GM18507 (cell line): ENCODE results near the gene USP24.

Source experiments
- DNase-seq: peaks from one replicate; pipeline ENCODE4 v3.0.0; 2011; ENCODE audit warnings: low read depth; ENCODE audit not compliant: insufficient read length; ENCODE audit errors: extremely low spot score
- FAIRE-seq: peaks from 2 replicates; lab custom pipeline; 2011; peaks lifted over from hg19 to GRCh38; lab: Jason Lieb, UNC

The USP24 gene

GRCh38 chr1:55060133-55060999 is 154.8 kb downstream of the USP24 start:
- no peak for FAIRE-seq
- DNase-seq = no peak

GRCh38 chr1:55059302-55060132 is 155.6 kb downstream of the USP24 start:
- DNase-seq = no peak
- no peak for FAIRE-seq

GRCh38 chr1:55057956-55058298 is 157.2 kb downstream of the USP24 start:
- DNase-seq = no peak
- no peak for FAIRE-seq

- no peak for FAIRE-seq
- no peak for DNase-seq
These were observed 157.8 kb downstream of the USP24 start for GRCh38 chr1:55057270-55057955.

- DNase-seq = no peak
- FAIRE-seq = no peak
These were observed 158.6 kb downstream of the USP24 start for GRCh38 chr1:55056632-55056992.

GRCh38 chr1:55055951-55056631 is 159.1 kb downstream of the USP24 start:
- DNase-seq (no peak), FAIRE-seq (no peak)

GRCh38 chr1:55055084-55055882 is 159.9 kb downstream of the USP24 start:
- FAIRE-seq (no peak), DNase-seq (no peak)

- no peak for FAIRE-seq
- no peak for DNase-seq
These were observed 160.8 kb downstream of the USP24 start for GRCh38 chr1:55054396-55054795.

GRCh38 chr1:55053265-55053954 is 161.8 kb downstream of the USP24 start:
- DNase-seq = no peak
- no peak for FAIRE-seq

GRCh38 chr1:55052221-55053142 is 162.7 kb downstream of the USP24 start:
- DNase-seq (no peak), FAIRE-seq (no peak)

- no peak for DNase-seq
- no peak for FAIRE-seq
These were observed 163.5 kb downstream of the USP24 start for GRCh38 chr1:55051621-55052020.

- DNase-seq (no peak), FAIRE-seq (no peak)
These were observed 164.0 kb downstream of the USP24 start for GRCh38 chr1:55051169-55051568.

GRCh38 chr1:55050283-55050682 is 164.9 kb downstream of the USP24 start:
- DNase-seq = no peak
- FAIRE-seq = no peak

GRCh38 chr1:55049914-55050278 is 165.3 kb downstream of the USP24 start:
- FAIRE-seq (no peak), DNase-seq (no peak)

- FAIRE-seq = no peak
- DNase-seq = no peak
These were observed 165.8 kb downstream of the USP24 start for GRCh38 chr1:55049271-55049913.

GRCh38 chr1:55048453-55049270 is 166.5 kb downstream of the USP24 start:
- FAIRE-seq (no peak), DNase-seq (no peak)
